HepG2 (cell line): ENCODE results near the gene FIGLA. TPM values are rescaled to one million over a fixed set of nuclear protein-coding genes. Genes with fewer than 3 reads are reported as not detected.

Experiments used
- DPF2 ChIP-seq: sonication (generic); formaldehyde crosslinking; IDR thresholded peaks from 2 replicates; pipeline ENCODE4 v1.4.0; 2020; ENCODE audit warnings: mild to moderate bottlenecking, low read depth, missing genetic modification reagents, borderline replicate concordance
- HDAC1 ChIP-seq: sonication (generic); formaldehyde crosslinking; IDR thresholded peaks from 2 replicates; pipeline ENCODE4 v1.5.1; 2020; ENCODE audit warnings: mild to moderate bottlenecking, missing genetic modification reagents
- KLF12 ChIP-seq: sonication (generic); formaldehyde crosslinking; IDR thresholded peaks from 2 replicates; pipeline ENCODE4 v1.4.0; 2020; ENCODE audit warnings: missing genetic modification reagents, borderline replicate concordance
- MTA1 ChIP-seq: sonication (generic); formaldehyde crosslinking; IDR thresholded peaks from 2 replicates; pipeline ENCODE4 v1.4.0; 2020; ENCODE audit warnings: missing genetic modification reagents, mild to moderate bottlenecking, borderline replicate concordance
- RFX1 ChIP-seq: fragments of 450-650 bp; IDR thresholded peaks from 2 replicates; pipeline ENCODE4 v1.6.1; 2017
- RFXANK ChIP-seq: IDR thresholded peaks from 2 replicates; pipeline ENCODE4 v1.6.1; 2016
- SALL1 ChIP-seq: sonication (generic); formaldehyde crosslinking; IDR thresholded peaks from 2 replicates; pipeline ENCODE4 v1.8.0; 2022; ENCODE audit warnings: mild to moderate bottlenecking, missing genetic modification reagents
- SMAD3 ChIP-seq: sonication (generic); formaldehyde crosslinking; IDR thresholded peaks from 2 replicates; pipeline ENCODE4 v1.4.0; 2020; ENCODE audit warnings: missing genetic modification reagents
- SMARCE1 ChIP-seq: fragments of 450-650 bp; IDR thresholded peaks from 2 replicates; pipeline ENCODE4 v1.6.1; 2017; ENCODE audit warnings: borderline replicate concordance
- SNAI1 ChIP-seq: sonication (generic); formaldehyde crosslinking; IDR thresholded peaks from 2 replicates; pipeline ENCODE4 v1.5.0; 2020; ENCODE audit warnings: mild to moderate bottlenecking, missing genetic modification reagents, borderline replicate concordance
- TAF15 ChIP-seq: fragments of 200-400 bp; formaldehyde crosslinking; IDR thresholded peaks from one replicate; pipeline ENCODE4 v1.6.1; 2018; ENCODE audit warnings: mild to moderate bottlenecking, low read depth, low read length; ENCODE audit not compliant: poor library complexity, severe bottlenecking
- ZBTB1 ChIP-seq: sonication (generic); formaldehyde crosslinking; IDR thresholded peaks from 2 replicates; pipeline ENCODE4 v1.4.0; 2020; ENCODE audit warnings: missing genetic modification reagents, borderline replicate concordance
- ZBTB37 ChIP-seq: sonication (generic); formaldehyde crosslinking; IDR thresholded peaks from 2 replicates; pipeline ENCODE4 v1.4.0; 2020; ENCODE audit warnings: mild to moderate bottlenecking, missing genetic modification reagents
- ZNF10 ChIP-seq: sonication (generic); formaldehyde crosslinking; IDR thresholded peaks from 2 replicates; pipeline ENCODE4 v1.4.0; 2020; ENCODE audit warnings: mild to moderate bottlenecking, low read depth, missing genetic modification reagents, borderline replicate concordance
- ZNF234 ChIP-seq: sonication (generic); formaldehyde crosslinking; conservative IDR thresholded peaks from 2 replicates; pipeline ENCODE4 v1.5.1; 2020; ENCODE audit warnings: mild to moderate bottlenecking, missing genetic modification reagents
- ZNF281 ChIP-seq: sonication (generic); formaldehyde crosslinking; IDR thresholded peaks from 2 replicates; pipeline ENCODE4 v1.4.0; 2020; ENCODE audit warnings: missing genetic modification reagents, borderline replicate concordance
- ZNF362 ChIP-seq: sonication (generic); formaldehyde crosslinking; IDR thresholded peaks from 2 replicates; pipeline ENCODE4 v1.4.0; 2020; ENCODE audit warnings: missing genetic modification reagents, mild to moderate bottlenecking, borderline replicate concordance
- ZNF382 ChIP-seq: sonication (generic); formaldehyde crosslinking; IDR thresholded peaks from 2 replicates; pipeline ENCODE4 v1.5.0; 2020; ENCODE audit warnings: missing genetic modification reagents, mild to moderate bottlenecking, borderline replicate concordance
- ZNF570 ChIP-seq: sonication (generic); formaldehyde crosslinking; IDR thresholded peaks from 2 replicates; pipeline ENCODE4 v1.4.0; 2020; ENCODE audit warnings: mild to moderate bottlenecking, missing genetic modification reagents, borderline replicate concordance
- ZNF629 ChIP-seq: sonication (generic); formaldehyde crosslinking; conservative IDR thresholded peaks from 2 replicates; pipeline ENCODE4 v1.5.0; 2020; ENCODE audit warnings: missing genetic modification reagents
- ZNF781 ChIP-seq: sonication (generic); formaldehyde crosslinking; IDR thresholded peaks from 2 replicates; pipeline ENCODE4 v1.5.1; 2020; ENCODE audit warnings: borderline replicate concordance, mild to moderate bottlenecking, missing genetic modification reagents; ENCODE audit errors: not compliant biosample characterization
- polyA plus RNA-seq, 8 experiments: library from polyadenylated mRNA; depleted of rRNA in 3 of 8; stranded (reverse) in 7 of 8; unstranded in 1 of 8; fragments of >200 nt; fragmentation: Illumina TruSeq in 4 of 8; extraction: Trizol in 4 of 8; gene quantifications; 2 replicates each; pipeline versions ENCODE4 v1.2.1 to v1.2.3, GENCODE V29; 2011 to 2016; ENCODE audit warnings: low read depth in 4 of 8, missing spikeins in 1 of 8, mixed read lengths in 1 of 8; ENCODE audit not compliant: insufficient read depth in 1 of 8
- total RNA-seq, 5 experiments: library from RNA; depleted of rRNA; stranded (reverse); fragments of >200 nt; fragmentation: Illumina TruSeq; extraction: Trizol; gene quantifications; 2 replicates each; pipeline ENCODE4 v1.2.3, GENCODE V29; 2016; ENCODE audit warnings: low read depth in 1 of 5
- TF ChIP-seq, protein P1 (sequence below): sonication (generic); formaldehyde crosslinking; IDR thresholded peaks from 2 replicates; pipeline ENCODE4 v1.5.0; 2020; ENCODE audit warnings: missing genetic modification reagents, mild to moderate bottlenecking, borderline replicate concordance

Gene FIGLA
- total and polyA plus RNA-seq, 2 of the 13 experiments (the other 11 are each of a cell fraction or from before 2014, with no cell fraction given) = not detected

GRCh38 chr2:70807102-70807827 lies 16.8 kb upstream of the FIGLA start (continued):
- TF ChIP-seq ZBTB1 (CRISPR knock-in tag) = no peak
- TF ChIP-seq SALL1 = peak; percentile 86
- TF ChIP-seq ZNF382 (CRISPR knock-in tag) = no peak; the same call in 1 of the 2 replicates
- no peak for TF ChIP-seq TAF15
- peak; percentile 33 for TF ChIP-seq ZNF629 (CRISPR knock-in tag)
- peak; percentile 88 for TF ChIP-seq HDAC1 (CRISPR knock-in tag)
- no peak for TF ChIP-seq SMARCE1
- TF ChIP-seq ZNF781 = peak; percentile 46
- no peak for TF ChIP-seq ZNF570 (CRISPR knock-in tag)
- peak; percentile 75; the same call in 1 of the 2 replicates for TF ChIP-seq ZNF281 (CRISPR knock-in tag)
- TF ChIP-seq ZNF234 = no peak
- TF ChIP-seq ZBTB37 (CRISPR knock-in tag) = peak; percentile 75; the same call in 1 of the 2 replicates
- no peak for TF ChIP-seq MTA1
- TF ChIP-seq RFX1 = no peak
- TF ChIP-seq ZNF362 (CRISPR knock-in tag) = no peak
- TF ChIP-seq, protein P1, sequence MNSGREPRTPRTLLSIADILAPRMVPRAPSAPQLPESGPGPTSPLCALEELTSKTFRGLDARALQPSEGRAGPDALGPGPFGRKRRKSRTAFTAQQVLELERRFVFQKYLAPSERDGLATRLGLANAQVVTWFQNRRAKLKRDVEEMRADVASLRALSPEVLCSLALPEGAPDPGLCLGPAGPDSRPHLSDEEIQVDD (CRISPR knock-in tag) = no peak
- TF ChIP-seq ZNF10 (CRISPR knock-in tag) = no peak
- TF ChIP-seq KLF12 = no peak
- peak; percentile 97 for TF ChIP-seq DPF2 (CRISPR knock-in tag)
- 0 out of 2 replicates have a peak, but pooled peaks have one; percentile 49 for TF ChIP-seq RFXANK (CRISPR knock-in tag)
- 0 out of 2 replicates have a peak, but pooled peaks have one; percentile 25 for TF ChIP-seq SNAI1 (CRISPR knock-in tag)
- peak; percentile 93 for TF ChIP-seq SMAD3
